Urothelium cell line (cell line): ENCODE measurements around the gene PRMT7.
"Not testable (repeated sequence)": the region's sequence is repeated elsewhere in the genome, so short reads cannot be mapped to it uniquely, and the experiment has no call there.

ENCODE experiments used
- DNase-seq: peaks from one replicate; pipeline ENCODE4 v3.0.0; 2011; ENCODE audit warnings: low spot score, mixed read lengths
- FAIRE-seq: peaks from 2 replicates; lab custom pipeline; 2011; peaks lifted over from hg19 to GRCh38; lab: Jason Lieb, UNC

PRMT7 gene

DNA sequence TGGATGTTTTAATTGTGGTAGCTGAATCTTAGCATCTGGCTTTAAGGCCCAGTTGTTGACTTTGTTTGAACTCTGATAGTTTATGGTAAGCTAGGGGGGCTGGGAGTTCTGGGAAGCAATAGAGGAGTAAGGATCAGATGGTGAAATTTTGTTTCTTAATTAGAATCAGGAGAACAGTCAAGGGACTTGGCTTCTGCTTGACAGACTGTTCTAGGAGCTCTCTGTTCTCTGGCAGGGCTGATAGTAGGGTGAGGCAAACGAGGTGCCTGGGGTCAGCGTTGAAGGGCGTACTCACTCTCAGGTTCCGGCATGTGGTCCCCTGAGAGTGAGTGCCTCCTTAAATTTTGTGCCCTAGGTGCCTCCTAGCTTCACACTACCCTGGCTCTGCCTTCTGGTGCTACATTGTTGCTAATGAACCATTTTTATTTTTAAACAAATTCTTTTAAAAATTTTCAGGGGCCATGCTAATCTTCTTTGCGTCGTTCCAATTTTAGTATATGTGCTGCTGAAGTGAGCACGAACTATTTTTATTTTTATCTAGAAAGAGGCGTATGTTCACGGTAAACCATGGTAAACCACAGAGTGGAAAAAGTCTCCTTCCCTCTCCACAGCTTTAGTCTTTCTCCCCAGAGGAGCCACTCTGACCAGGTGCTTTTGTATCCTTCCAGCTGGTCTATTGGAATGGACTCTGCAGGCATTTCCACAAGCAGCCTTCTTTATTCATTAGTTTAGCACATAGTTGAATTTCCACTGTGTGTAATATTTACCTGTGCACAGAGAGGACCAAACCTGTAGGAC, 26.8 kb upstream of the PRMT7 start:
- DNase-seq, result no peak
- FAIRE-seq, result no peak

DNA sequence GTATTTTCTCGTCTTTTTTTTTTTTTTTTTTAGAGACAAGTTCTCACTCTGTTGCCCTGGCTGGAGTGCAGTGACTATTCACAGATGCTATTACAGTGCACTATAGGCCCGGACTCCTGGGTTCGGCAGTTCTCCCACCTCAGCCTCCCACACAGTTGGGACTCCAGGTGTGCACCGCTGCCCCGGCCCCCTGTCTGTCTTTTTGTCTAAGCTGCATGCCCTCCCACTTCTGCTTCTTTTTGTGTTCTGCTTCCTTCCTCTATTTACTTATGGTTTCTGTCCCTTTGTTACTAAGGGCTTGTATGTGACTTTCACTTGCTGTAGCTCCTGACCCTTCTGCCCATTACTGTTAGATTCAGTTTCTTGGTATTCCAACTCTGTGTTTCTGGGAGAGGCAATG, 26.0 kb upstream of the PRMT7 start:
- FAIRE-seq (no peak), DNase-seq (no peak)

DNA sequence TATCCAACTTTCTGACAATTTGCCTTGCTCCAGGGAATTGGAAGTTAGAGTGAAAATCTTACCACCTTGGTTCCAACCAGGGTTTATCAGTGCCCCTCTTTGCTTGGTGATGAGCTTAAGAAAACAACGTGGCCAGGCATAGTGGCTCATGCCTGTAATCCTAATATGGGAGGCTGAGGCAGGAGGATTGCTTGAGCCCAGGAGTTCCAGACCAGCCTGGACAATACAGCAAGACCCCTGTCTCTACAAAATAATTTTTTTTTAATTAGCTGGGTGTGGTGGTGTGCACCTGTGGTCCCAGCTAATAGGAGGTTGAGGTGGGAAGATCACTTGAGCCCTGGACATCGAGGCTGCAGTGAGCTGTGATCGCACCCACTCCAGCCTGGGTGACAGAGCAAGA, 25.1 kb upstream of the PRMT7 start:
- DNase-seq (no peak), FAIRE-seq (no peak)

- FAIRE-seq, result no peak
Observed at GRCh38 chr16:68286153-68287074, 24.4 kb upstream of the PRMT7 start.

GRCh38 chr16:68287276-68288251, 23.3 kb upstream of the PRMT7 start:
- no peak for DNase-seq
- no peak for FAIRE-seq

More at GRCh38 chr16:68286153-68287074, 24.4 kb upstream of the PRMT7 start:
- no peak for DNase-seq

DNA sequence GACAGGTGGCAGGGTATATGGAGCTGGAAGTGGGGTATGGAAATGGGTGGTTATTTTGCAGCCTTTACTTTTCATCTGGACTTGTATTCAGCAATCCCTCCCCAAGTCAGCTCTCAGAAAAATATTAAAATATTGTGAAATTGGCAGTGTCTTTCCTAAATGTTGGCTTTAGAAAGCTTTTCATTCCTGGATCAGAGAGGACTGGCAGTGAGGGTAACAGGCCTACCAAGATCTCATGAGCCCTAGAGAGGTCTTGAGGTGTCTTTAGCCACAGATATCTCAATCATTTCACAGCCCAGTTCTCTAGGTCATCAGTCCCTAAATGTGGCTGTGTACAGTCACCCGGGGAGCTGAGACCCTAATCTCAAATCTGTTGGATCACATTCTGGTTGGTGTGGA, 22.6 kb upstream of the PRMT7 start:
- no peak for FAIRE-seq
- no peak for DNase-seq

DNA sequence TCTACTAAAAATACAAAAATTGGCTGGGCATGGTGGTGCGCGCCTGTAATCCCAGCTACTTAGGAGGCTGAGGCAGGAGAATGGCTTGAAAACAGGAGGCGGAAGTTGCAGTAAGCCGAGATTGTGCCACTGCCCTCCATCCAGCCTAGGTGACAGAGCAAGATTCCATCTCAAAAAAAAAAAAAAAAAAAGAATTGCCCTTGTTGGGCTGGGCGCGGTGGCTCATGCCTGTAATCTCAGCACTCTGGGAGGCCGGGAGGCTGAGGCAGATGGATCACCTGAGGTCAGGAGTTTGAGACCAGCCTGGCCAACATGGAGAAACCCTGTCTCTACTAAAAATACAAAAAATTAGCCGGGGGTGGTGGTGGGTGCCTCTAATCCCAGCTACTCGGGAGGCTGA, 22.0 kb upstream of the PRMT7 start:
- FAIRE-seq, DNase-seq: not testable (repeated sequence)

GRCh38 chr16:68289202-68289601, 21.6 kb upstream of the PRMT7 start:
- FAIRE-seq, result no peak
- no peak for DNase-seq

- FAIRE-seq, result no peak
- DNase-seq, result no peak
Observed at GRCh38 chr16:68289621-68290329, 21.0 kb upstream of the PRMT7 start.

GRCh38 chr16:68290450-68290849, 20.4 kb upstream of the PRMT7 start:
- FAIRE-seq, result no peak
- no peak for DNase-seq

DNA sequence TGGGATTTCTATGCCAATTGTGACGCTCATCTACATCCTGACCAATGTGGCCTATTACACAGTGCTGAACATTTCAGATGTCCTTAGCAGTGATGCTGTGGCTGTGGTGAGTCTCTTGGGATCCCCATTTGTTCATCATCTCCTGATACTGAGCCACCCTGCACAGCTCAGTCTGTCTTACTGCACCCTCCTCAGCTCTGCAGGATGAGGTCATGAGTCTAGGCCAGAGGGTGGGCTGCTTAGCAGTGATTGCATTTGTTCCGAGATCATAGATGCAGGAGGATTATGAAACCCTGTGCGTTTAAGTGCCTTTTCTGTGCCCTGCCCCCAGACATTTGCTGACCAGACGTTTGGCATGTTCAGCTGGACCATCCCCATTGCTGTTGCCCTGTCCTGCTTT, 19.6 kb upstream of the PRMT7 start:
- DNase-seq (no peak), FAIRE-seq (no peak)

DNA sequence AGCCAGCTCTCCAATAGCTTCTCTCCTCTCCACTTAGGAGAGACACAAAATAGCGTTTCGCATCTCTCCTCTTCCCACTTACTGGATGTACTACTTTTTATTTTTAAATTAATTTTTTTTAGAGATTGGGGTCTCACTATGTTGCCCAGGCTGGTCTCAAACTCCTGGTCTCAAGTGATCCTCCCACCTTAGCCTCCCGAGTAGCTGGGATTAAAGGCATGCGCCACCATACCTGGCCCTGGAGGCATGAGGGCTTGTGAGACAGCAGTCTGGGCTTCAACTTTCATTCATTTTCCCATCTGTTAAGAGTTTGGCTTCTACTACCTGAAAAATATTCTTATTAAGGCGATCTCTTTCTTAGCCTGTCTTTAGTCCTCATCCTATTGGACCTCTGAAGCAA, 18.4 kb upstream of the PRMT7 start:
- DNase-seq, result no peak
- no peak for FAIRE-seq

DNA sequence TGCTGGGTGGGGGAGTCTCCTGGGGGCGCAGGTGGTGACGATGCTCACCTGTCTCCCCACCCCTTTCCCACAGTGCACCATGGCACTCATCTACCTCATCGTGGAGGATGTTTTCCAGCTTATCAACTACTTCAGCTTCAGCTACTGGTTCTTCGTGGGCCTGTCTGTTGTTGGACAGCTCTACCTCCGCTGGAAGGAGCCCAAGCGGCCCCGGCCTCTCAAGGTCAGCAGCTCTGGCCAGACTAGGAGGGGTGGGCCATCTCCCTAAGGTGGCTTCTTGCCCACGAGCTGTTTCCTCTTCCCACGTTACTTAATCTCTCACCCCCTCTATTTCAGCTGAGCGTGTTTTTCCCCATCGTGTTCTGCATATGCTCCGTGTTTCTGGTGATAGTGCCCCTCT, 14.5 kb upstream of the PRMT7 start:
- no peak for DNase-seq
- FAIRE-seq, result no peak

- FAIRE-seq (no peak), DNase-seq (no peak)
Observed at GRCh38 chr16:68296693-68297092, 14.1 kb upstream of the PRMT7 start.

DNA sequence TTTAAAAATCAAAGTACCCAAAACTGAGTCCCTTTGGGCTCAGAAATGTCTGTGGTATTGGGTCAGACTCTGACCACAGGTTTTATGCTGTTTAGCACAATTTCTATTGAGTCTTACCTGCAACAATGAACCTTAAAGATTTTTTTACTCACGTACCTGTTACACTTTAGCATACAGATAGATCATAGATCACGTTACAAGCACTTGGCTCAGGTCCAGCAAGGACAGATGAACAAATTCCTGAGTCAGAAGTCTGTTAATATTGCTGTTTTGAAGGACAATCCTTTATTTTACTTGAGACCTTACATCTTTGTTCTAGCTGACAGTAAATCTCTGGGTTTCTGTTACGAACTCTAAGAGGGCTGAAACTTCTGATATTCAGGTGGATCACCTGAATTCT, 12.9 kb upstream of the PRMT7 start:
- DNase-seq (no peak), FAIRE-seq (no peak)

- FAIRE-seq (no peak), DNase-seq (no peak)
Observed at GRCh38 chr16:68298312-68298711, 12.5 kb upstream of the PRMT7 start.

DNA sequence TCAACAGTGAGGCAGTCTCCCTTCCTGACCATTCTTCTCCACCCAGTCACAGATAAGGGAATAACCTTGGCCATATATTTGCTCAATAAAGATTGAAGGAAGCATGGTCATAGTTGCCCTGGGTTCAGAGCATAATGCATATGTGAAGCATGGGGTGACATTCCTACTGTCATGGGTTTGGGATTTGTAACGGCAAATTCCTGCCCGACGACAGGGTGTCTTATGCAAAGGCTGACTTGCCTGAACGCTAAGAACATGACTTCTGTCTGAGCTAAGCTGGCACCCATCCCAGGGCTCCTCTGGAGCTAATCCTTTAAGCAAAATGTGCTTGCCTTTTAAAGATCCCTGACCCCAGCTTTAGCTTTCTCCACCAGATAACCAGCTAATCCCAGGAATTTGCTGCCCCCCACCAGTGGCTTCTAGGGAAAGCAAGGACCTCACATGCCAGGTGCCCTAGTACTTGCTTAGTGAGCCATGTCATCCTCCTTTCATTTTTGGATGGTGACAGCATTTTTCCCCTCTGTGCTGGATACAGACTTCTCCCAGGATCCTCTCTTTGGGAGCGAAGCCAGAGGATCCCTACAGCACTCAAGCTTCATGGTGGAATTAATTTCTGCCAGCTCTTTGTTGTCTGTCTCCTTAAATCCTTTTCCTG, 11.8 kb upstream of the PRMT7 start:
- DNase-seq, result no peak
- no peak for FAIRE-seq

DNA sequence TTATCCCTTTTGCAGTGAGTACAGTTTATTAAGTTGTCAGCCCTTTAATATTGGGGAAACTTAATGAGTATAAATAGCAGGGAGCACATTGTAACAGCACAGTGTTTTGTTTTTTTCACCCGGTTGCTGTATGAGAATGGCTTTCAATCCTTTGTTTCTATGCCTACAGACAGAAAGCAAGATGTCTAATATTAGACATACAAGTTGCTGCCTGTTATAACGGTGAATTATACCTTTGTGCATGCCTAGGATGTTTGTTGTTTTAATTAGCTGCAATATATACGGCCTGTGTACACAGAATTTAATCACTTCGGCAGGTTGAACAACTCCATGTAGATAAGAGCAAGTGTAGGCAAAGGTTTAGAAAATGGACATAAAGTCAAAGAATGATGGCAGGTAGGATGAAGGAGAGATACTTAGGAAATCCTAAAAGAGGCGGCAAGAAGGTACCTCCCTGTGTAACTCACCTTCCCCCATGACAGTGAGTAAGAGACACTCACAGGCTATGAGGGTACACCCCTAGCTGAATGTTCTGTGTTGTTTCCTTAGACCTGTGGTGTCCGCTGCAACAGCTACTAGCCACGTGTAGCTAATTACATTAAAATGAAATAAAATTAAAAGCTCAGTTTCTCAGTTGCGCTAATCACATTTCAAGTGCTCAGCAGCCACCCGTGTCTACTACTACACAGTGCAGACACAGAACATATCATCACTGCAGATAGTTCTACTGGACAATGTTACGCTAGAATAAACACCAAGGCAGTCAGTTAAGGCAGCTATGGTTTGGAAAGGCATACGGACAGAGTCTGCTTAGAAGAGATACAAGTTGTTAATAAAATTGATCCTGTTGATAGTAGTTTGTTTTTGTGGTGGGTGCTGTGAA, 11.0 kb upstream of the PRMT7 start:
- DNase-seq (no peak), FAIRE-seq (no peak)
